ENCODE results near the gene ACTMAP.
"Not testable (repeated sequence)": the region's sequence is repeated elsewhere in the genome, so short reads cannot be mapped to it uniquely, and the experiment has no call there.

The ACTMAP gene

GRCh38 chr19:40780582-40780981 lies 30.3 kb upstream of the ACTMAP start:
- peak overlapping the region; percentile 93 for H3K4me3 Mint-ChIP-seq
- no peaks in the 10 kb centered on the region for H3K27me3 Mint-ChIP-seq
- H3K9me3 Mint-ChIP-seq = no peaks in the 10 kb centered on the region
- peaks cover 55% of the 10 kb centered on the region for H3K4me1 Mint-ChIP-seq (ENCODE audit: low read depth)
- H3K36me3 Mint-ChIP-seq (ENCODE audit: low read depth) = peaks cover 29% of the 10 kb centered on the region
- H3K27ac Mint-ChIP-seq = peak overlapping the region; percentile 98

DNA sequence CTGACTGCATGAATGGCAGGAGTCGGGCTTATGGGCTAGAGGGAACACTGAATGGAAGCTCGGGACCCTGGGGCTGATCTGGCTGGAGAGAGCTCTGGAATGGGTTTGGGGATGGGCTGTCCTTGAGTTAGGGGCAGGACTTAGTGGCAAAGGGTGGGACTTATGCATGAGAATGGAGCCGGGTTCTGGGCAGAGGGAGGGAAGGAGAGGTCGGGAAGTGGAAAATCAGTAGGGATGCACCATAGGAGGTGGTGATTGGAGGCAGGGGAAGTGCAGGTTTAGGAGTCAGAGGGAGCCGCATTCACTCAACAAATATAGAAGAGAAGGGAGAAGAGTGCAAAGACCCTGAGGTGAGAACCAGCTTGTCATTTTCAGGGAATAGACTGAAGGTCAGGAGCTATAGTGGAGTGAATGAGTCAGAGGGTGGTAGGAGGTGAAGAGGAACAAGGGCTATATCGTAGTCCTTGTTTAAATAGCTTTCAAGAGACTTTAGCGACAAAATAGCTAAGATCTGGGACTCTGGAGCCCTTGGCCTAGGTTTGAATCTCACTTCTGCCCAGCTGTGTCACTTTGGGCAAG lies 28.5 kb upstream of the ACTMAP start:
- H3K4me3 Mint-ChIP-seq = peak overlapping the region; percentile 93
- peaks cover 66% of the 10 kb centered on the region for H3K4me1 Mint-ChIP-seq (ENCODE audit: low read depth)
- no peaks in the 10 kb centered on the region for H3K9me3 Mint-ChIP-seq
- no peaks in the 10 kb centered on the region for H3K27me3 Mint-ChIP-seq
- H3K27ac Mint-ChIP-seq = peak overlapping the region; percentile 98
- peaks cover 29% of the 10 kb centered on the region for H3K36me3 Mint-ChIP-seq (ENCODE audit: low read depth)

DNA sequence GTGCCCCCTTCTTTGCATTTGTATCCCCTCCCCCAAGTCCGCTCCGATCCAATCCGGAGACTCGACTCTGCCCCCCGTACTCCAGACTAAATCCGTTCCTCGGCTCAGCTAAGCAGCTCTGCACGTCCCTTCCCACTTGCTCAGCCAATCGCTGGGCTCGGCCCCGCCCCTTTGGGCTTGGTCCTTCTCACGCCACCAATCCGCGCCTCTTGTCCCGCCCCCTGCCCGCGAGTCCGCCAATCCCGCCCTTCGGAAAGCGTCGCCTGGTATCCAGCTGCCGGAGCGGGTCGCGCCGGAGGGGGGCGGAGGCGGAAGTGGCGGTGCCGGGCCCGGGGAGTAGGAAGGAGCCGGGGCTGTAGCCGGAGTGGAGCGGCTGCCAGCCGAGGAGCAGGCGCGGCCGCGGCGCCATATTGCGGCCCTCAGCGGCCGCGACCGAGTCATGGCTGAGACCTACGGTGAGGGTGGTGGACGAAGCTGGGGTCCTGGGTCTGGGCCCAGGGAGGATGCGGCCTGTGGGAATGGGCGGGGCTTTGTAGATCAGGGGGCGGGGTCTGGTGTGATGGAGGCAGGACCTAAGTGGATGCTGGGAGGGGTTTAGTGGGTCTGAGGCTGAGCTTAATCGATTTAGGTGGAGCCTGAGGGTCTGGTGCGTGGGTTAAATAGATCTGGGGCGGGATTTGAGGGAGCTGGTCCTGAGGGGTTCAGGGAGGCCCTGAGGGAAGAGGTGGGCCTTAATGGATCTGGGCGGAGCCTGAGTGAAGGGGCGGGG lies 27.8 kb upstream of the ACTMAP start, which contains the start of gene RAB4B:
Gene RAB4B (plus strand): TSS at position 311 of the 769 bp plus-strand sequence. CDS start 129 bp downstream, at position 440.
- peaks cover 67% of the 10 kb centered on the region for H3K4me1 Mint-ChIP-seq (ENCODE audit: low read depth)
- peaks cover 25% of the 10 kb centered on the region for H3K36me3 Mint-ChIP-seq (ENCODE audit: low read depth)
- peak within 1 kb of the TSS; percentile 98 for H3K27ac Mint-ChIP-seq
- no peaks in the 10 kb centered on the region for H3K27me3 Mint-ChIP-seq
- H3K4me3 Mint-ChIP-seq = peak within 1 kb of the TSS; percentile 93
- H3K9me3 Mint-ChIP-seq = no peaks in the 10 kb centered on the region

DNA sequence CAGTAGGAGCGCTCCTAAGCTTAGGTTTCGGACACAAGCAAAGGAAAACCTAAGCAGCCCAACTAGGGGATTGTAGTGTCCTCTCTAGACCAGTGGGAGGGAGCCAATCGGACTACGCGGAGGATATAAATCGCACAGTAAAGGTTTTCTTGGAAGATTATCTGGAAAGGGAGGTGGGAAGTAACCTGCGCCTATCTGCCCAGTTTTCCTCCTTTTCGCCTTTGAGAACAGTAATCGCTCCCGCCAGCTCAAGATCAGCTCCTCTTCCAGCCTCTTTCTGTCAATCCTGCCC lies 27.3 kb upstream of the ACTMAP start:
- Mint-ChIP-seq H3K27me3 (no peaks in the 10 kb centered on the region), H3K27ac (peak overlapping the region; percentile 98), H3K36me3 (ENCODE audit: low read depth) (peaks cover 24% of the 10 kb centered on the region), H3K4me3 (peak overlapping the region; percentile 93), H3K4me1 (ENCODE audit: low read depth) (peaks cover 67% of the 10 kb centered on the region), H3K9me3 (no peaks in the 10 kb centered on the region)

DNA sequence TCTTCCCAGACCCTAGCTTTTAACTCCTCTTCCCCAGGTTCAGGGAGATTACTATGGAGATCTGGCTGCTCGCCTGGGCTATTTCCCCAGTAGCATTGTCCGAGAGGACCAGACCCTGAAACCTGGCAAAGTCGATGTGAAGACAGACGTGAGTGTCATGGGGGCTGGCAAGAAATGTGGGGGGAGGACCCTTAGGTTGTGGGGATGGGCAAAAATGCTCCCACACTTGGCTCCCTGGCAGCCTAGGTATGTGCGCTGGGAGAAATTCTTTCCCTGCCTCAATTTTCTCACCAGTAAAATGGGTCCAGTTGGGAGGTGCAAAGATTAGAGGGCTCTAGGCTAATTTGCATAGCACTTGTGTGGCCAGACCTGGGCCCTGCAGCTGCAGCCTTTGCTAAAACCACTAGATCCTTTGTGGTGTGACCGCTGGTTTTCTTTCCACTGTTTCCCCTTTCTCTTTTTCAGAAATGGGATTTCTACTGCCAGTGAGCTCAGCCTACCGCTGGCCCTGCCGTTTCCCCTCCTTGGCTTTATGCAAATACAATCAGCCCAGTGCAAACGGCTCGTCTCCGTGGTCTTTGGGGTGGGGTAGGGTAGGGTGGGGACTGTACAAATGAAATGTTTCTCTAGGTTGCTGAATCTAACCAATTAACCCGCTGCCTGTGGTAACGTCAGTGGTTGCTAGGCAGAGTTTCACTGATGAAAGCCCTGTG lies 26.8 kb upstream of the ACTMAP start:
- Mint-ChIP-seq H3K4me3 (peak overlapping the region; percentile 93), H3K9me3 (no peaks in the 10 kb centered on the region), H3K27ac (peak overlapping the region; percentile 98), H3K27me3 (no peaks in the 10 kb centered on the region), H3K4me1 (ENCODE audit: low read depth) (peaks cover 64% of the 10 kb centered on the region), H3K36me3 (ENCODE audit: low read depth) (peaks cover 21% of the 10 kb centered on the region)

- H3K9me3 Mint-ChIP-seq = no peaks in the 10 kb centered on the region
- no peaks in the 10 kb centered on the region for H3K27me3 Mint-ChIP-seq
- H3K4me1 Mint-ChIP-seq (ENCODE audit: low read depth) = peaks cover 62% of the 10 kb centered on the region
- H3K27ac Mint-ChIP-seq = no peak overlapping the region
- no peak overlapping the region for H3K4me3 Mint-ChIP-seq
- peaks cover 16% of the 10 kb centered on the region for H3K36me3 Mint-ChIP-seq (ENCODE audit: low read depth)
Measured at GRCh38 chr19:40776364-40776763, 26.1 kb upstream of the ACTMAP start.

- Mint-ChIP-seq H3K4me3 (no peak overlapping the region), H3K9me3 (no peaks in the 10 kb centered on the region), H3K27ac (no peak overlapping the region), H3K4me1 (ENCODE audit: low read depth) (peaks cover 60% of the 10 kb centered on the region), H3K27me3 (no peaks in the 10 kb centered on the region), H3K36me3 (ENCODE audit: low read depth) (peaks cover 16% of the 10 kb centered on the region)
Measured at GRCh38 chr19:40775632-40776022, 25.4 kb upstream of the ACTMAP start.

DNA sequence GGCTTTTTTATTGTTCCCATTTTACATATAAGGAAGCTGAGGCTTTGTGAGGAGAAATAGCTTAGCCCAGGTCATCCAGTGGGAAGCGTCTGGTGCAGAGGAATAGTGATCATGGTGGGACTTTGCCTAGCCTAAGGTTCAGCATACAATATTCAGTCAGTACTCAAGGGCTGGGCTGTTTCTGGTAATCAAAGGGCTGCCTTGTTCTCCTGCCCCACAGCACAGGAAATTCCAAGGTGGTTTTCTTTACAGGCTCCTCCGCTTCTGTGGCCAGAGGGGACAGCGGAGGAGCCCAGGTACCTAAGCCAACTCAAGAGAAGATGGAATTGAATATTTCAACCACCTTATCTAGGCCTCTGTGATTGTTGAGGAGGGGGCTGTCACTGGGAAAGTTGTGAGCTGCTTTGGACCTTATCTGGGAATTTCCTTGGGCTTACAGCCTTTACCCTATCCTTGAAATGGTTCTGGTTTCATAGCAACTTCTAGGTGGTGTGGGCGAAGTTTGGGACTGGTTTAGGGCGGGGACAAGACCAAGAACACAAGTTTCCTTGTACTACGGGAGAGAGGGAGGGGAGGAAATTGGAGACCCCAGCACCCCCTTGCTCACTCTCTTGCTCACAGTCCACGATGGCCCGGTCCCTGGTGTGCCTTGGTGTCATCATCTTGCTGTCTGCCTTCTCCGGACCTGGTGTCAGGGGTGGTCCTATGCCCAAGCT lies 24.8 kb upstream of the ACTMAP start, which contains the start of gene MIA:
Gene MIA (plus strand): TSS at position 606 of the 716 bp plus-strand sequence. CDS start 22 bp downstream, at position 628.
- Mint-ChIP-seq H3K27ac (no peak within 1 kb of the TSS), H3K4me3 (no peak within 1 kb of the TSS), H3K36me3 (ENCODE audit: low read depth) (peaks cover 10% of the 10 kb centered on the region), H3K4me1 (ENCODE audit: low read depth) (peaks cover 58% of the 10 kb centered on the region), H3K9me3 (no peaks in the 10 kb centered on the region), H3K27me3 (no peaks in the 10 kb centered on the region)

DNA sequence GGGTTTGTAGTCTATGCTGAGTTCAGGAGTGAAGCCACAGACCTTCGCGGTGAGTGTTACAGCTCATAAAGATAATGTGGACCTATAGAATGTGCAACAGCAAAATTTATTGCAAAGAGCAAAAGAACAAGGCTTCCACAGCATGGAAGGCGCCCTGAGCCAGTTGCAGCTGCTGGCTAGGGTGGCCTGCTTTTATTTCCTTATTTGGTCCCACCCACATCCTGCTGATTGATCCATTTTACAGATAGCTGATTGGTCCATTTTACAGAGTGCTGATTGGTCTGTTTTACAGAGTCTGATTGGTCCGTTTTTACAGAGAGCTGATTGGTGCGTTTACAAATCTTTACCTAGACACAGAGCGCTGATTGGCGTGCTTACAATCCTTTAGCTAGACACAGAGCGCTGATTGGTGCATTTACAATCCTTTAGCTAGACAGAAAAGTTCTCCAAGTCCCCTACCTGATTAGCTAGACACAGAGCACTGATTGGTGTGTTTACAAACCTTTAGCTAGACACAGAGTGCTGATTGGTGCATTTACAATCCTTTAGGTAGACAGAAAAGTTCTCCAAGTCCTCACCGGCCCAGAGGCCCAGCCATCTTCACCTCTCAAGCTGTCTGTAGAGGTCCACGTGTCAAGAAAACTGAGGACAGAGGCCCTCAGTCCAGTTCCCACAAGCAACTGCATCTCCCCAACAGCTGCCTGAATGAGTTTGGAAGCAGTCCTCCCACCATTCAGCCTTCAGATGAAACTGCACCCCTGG lies 21.0 kb upstream of the ACTMAP start:
- H3K4me3 Mint-ChIP-seq, H3K27ac Mint-ChIP-seq, H3K9me3 Mint-ChIP-seq, H3K27me3 Mint-ChIP-seq: not testable (repeated sequence)
- peaks cover 22% of the 10 kb centered on the region for H3K36me3 Mint-ChIP-seq (ENCODE audit: low read depth)
- peaks cover 36% of the 10 kb centered on the region for H3K4me1 Mint-ChIP-seq (ENCODE audit: low read depth)

GRCh38 chr19:40768869-40769268 lies 18.6 kb upstream of the ACTMAP start:
- Mint-ChIP-seq H3K36me3 (ENCODE audit: low read depth) (peaks cover 45% of the 10 kb centered on the region), H3K4me3 (no peak overlapping the region), H3K27ac (no peak overlapping the region), H3K4me1 (ENCODE audit: low read depth) (peaks cover 38% of the 10 kb centered on the region), H3K27me3 (no peaks in the 10 kb centered on the region), H3K9me3 (no peaks in the 10 kb centered on the region)

GRCh38 chr19:40766385-40766784 lies 16.1 kb upstream of the ACTMAP start:
- H3K27ac Mint-ChIP-seq, H3K4me3 Mint-ChIP-seq, H3K9me3 Mint-ChIP-seq, H3K27me3 Mint-ChIP-seq: not testable (repeated sequence)
- Mint-ChIP-seq H3K36me3 (ENCODE audit: low read depth) (peaks cover 69% of the 10 kb centered on the region), H3K4me1 (ENCODE audit: low read depth) (peaks cover 62% of the 10 kb centered on the region)

DNA sequence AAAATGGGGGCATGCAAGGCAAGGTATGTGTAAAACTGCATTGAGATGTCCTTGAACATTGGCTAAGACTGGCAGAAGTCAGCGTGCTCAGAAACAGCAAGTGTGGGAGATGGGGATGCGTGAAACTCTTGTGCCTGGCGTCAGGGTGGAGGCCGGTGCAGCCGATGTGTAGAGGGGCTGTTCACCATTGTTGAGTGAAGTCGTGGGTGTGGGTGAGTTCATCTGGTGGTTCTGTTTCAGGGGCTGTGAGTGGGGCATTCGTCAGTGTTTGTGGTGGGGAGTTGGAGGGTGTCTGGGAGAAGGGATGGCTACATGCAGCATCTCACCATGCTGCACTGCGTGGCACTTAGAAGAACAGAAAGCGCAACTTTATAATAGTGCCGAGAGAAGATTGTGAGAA lies 13.7 kb upstream of the ACTMAP start:
- H3K9me3 Mint-ChIP-seq = no peaks in the 10 kb centered on the region
- H3K27ac Mint-ChIP-seq = peak overlapping the region; percentile 95
- peak overlapping the region; percentile 71 for H3K4me3 Mint-ChIP-seq
- H3K27me3 Mint-ChIP-seq = no peaks in the 10 kb centered on the region
- peaks cover 70% of the 10 kb centered on the region for H3K4me1 Mint-ChIP-seq (ENCODE audit: low read depth)
- H3K36me3 Mint-ChIP-seq (ENCODE audit: low read depth) = peaks cover 83% of the 10 kb centered on the region

GRCh38 chr19:40763526-40763925 lies 13.2 kb upstream of the ACTMAP start:
- peak overlapping the region; percentile 44 for H3K4me3 Mint-ChIP-seq
- H3K36me3 Mint-ChIP-seq (ENCODE audit: low read depth) = peaks cover 81% of the 10 kb centered on the region
- H3K9me3 Mint-ChIP-seq = no peaks in the 10 kb centered on the region
- H3K4me1 Mint-ChIP-seq (ENCODE audit: low read depth) = peaks cover 68% of the 10 kb centered on the region
- no peaks in the 10 kb centered on the region for H3K27me3 Mint-ChIP-seq
- peak overlapping the region; percentile 95 for H3K27ac Mint-ChIP-seq

DNA sequence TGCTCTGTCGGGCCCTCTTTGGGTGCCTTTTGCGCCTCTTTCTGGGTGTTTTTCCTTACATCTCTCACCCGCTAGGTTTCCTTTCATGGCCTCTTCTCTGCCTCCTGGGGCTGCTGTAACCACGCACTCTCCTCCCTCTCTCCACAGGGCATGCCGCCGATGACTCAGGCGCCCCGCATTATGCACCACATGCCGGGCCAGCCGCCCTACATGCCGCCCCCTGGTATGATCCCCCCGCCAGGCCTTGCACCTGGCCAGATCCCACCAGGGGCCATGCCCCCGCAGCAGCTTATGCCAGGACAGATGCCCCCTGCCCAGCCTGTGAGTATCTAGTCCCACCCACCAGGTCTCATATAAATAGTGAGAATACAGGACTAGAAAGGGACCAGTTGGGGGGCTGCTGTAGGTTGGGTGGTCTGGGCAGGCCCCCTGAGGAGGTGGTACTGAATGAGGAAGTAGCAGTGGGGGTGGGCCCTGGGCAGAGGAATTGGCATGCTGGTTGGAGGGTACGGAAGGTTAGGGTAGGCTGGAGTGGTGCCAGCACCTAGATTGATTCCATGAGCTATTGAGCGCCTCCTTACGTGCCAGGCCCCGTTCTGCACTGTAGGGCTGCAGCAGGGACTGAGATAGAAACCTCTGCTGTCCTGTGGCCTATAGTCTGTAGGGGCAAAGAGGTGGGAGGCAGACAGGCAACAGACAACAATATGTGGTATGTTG lies 12.6 kb upstream of the ACTMAP start:
- peaks cover 72% of the 10 kb centered on the region for H3K4me1 Mint-ChIP-seq (ENCODE audit: low read depth)
- H3K4me3 Mint-ChIP-seq = peak overlapping the region; percentile 51
- H3K36me3 Mint-ChIP-seq (ENCODE audit: low read depth) = peaks cover 86% of the 10 kb centered on the region
- H3K27me3 Mint-ChIP-seq = no peaks in the 10 kb centered on the region
- H3K9me3 Mint-ChIP-seq = no peaks in the 10 kb centered on the region
- H3K27ac Mint-ChIP-seq = peak overlapping the region; percentile 95

Measured in stimulated activated naive CD8-positive, alpha-beta T cell treated with anti-CD3 and anti-CD28 coated beads, Interleukin-15, Interleukin-2, amounts not matched to agents 100 ng/mL and 50 ng/mL, for 24 hours (primary cell).